ENCODE measurements around the gene PI4KA.
"Not testable (repeated sequence)": the region's sequence is repeated elsewhere in the genome, so short reads cannot be mapped to it uniquely, and the experiment has no call there.

The PI4KA gene

GRCh38 chr22:20779818-20780158, 78.8 kb downstream of the PI4KA start:
- in situ Hi-C loops (cut with MboI; ENCODE audit: low sequenced_read_pairs), result no loop called here

GRCh38 chr22:20779014-20779817, 79.4 kb downstream of the PI4KA start:
- in situ Hi-C loops (cut with MboI; ENCODE audit: low sequenced_read_pairs), result no loop called here

DNA sequence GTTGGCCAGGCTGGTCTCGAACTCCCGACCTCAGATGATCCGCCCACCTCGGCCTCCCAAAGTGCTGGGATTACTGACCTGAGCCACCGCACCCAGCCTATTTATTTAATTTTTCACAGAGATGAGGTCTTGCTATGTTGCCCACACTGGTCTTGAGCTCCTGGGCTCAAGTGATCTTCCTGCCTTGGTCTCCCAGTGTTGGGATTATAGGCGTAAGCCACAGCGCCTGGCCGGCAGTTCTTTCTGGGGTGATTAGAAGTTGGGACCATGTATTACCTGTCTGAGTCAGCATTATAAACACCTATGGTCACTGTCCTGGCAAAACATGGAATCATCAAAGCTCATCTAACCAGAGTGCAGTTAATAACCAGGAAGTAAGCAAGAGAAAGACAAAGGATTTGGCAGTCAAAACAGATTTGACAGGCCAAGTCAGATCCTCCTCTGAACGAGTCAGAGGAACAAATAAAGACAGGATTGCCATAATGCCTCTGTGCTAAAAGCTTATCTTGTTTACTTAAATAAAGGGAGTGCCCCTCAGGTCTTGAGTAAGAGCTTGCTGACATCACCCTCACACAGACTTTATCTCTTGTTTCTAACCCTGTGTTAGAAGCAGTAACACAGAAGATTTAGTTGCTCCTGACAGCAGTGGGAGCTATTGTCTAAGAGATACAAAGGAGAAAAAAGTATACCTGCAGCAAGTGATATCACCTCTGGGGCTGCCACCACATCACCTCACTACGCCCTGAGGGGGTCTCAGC, 81.0 kb downstream of the PI4KA start:
- in situ Hi-C loops (cut with MboI; ENCODE audit: low sequenced_read_pairs), result no loop called here

GRCh38 chr22:20776624-20777405, 81.8 kb downstream of the PI4KA start:
- in situ Hi-C loops (cut with MboI; ENCODE audit: low sequenced_read_pairs), result no loop called here

DNA sequence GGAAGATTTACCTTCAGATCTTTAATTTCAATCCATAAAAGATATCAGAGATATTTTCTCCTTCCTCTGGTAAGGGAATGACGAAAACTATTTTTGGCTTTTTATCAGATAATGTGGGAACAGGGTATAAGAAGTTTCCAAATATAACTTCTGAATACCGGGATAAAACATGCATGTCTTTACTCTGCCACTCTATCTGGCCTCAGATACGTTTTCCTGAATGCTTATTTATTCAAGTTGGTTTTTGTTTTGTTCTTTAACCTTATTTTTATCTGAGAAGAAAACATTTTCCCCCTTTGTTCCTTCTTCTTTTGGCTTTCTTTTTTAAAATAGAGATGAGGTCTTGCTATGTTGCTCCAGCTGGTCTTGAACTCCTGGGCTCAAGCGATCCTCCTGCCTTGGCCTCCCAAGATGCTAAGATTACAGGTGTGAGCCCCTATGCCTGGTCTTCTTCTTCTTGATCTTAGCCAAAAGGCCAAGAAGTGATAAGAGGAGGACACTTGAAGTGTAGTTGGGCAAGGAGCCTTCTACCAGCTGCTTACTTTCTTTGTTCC, 83.2 kb downstream of the PI4KA start:
- in situ Hi-C loops (cut with MboI; ENCODE audit: low sequenced_read_pairs), result no loop called here

DNA sequence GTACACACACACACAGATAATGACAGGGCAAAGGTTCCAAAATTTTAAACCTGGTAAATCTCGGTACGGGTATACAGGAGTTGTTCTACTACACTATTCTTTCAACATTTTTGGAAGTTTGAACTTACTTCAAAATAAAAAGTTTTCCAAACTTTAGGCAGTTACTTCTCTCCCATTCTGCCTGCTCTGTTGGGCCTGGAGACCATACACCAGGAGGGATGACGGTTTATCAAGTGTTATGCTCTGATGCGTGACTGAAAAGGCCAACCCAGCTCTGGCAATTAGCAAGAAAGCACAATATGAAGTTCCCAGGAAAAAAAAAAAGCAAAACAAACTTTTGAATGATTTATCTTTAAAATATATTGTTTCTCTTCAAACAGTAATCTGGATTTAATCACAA, 83.7 kb downstream of the PI4KA start:
- in situ Hi-C loops (cut with MboI; ENCODE audit: low sequenced_read_pairs), result no loop called here

DNA sequence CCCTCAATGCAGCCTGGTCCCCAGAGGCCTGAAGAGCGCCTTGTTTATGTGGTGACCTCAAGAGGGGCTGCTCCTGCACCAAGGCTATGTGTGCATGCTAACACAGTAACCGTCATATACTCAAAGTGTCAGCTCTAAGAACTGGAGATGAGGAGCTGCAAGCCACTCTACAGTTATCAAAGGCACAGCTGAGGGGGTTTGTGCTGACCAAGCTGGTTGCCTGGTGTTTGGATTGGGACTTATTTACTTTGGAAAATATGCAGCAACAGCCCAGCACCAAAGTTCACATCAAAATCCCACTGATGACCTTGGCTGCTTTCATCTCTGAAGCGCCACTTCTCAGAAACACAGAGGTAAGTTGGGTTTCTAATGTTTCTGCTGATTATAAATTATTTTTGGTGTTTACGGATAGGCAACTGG, 84.8 kb downstream of the PI4KA start, which contains the start of gene SERPIND1:
Gene SERPIND1, plus strand, starts transcription at position 321 of the 420 bp plus-strand sequence. CDS start 5,200 bp downstream, outside the sequence.
- in situ Hi-C loops (cut with MboI; ENCODE audit: low sequenced_read_pairs), result no loop called here

GRCh38 chr22:20771918-20772625, 86.5 kb downstream of the PI4KA start:
- in situ Hi-C loops (cut with MboI; ENCODE audit: low sequenced_read_pairs), result no loop called here

GRCh38 chr22:20769496-20769826, 89.2 kb downstream of the PI4KA start:
- in situ Hi-C loops (cut with MboI; ENCODE audit: low sequenced_read_pairs), result not testable (repeated sequence)

DNA sequence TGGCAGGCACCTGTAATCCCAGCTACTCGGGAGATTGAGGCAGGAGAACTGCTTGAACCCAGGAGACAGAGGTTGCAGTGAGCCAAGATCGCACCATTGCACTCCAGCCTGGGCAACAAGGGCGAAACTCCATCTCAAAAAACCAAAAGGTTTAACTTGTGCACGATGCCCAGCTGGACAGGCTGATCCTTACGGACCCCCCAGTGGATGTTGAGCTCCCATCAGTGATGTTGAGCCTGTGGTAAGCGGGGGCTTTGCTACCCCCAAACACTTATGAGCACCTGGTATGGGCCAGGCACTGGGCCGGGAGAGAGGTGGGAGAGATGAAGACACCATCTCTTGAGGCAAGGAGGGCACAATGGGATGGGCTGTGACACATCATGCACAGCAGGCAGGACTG, 92.1 kb downstream of the PI4KA start:
- in situ Hi-C loops (cut with MboI; ENCODE audit: low sequenced_read_pairs), result no loop called here

- in situ Hi-C loops (cut with MboI; ENCODE audit: low sequenced_read_pairs), result no loop called here
Measured at GRCh38 chr22:20765938-20766337, 92.7 kb downstream of the PI4KA start.

GRCh38 chr22:20764729-20765128, 93.9 kb downstream of the PI4KA start:
- in situ Hi-C loops (cut with MboI; ENCODE audit: low sequenced_read_pairs), result no loop called here

- in situ Hi-C loops (cut with MboI; ENCODE audit: low sequenced_read_pairs), result no loop called here
Measured at GRCh38 chr22:20764471-20764720, 94.2 kb downstream of the PI4KA start.

DNA sequence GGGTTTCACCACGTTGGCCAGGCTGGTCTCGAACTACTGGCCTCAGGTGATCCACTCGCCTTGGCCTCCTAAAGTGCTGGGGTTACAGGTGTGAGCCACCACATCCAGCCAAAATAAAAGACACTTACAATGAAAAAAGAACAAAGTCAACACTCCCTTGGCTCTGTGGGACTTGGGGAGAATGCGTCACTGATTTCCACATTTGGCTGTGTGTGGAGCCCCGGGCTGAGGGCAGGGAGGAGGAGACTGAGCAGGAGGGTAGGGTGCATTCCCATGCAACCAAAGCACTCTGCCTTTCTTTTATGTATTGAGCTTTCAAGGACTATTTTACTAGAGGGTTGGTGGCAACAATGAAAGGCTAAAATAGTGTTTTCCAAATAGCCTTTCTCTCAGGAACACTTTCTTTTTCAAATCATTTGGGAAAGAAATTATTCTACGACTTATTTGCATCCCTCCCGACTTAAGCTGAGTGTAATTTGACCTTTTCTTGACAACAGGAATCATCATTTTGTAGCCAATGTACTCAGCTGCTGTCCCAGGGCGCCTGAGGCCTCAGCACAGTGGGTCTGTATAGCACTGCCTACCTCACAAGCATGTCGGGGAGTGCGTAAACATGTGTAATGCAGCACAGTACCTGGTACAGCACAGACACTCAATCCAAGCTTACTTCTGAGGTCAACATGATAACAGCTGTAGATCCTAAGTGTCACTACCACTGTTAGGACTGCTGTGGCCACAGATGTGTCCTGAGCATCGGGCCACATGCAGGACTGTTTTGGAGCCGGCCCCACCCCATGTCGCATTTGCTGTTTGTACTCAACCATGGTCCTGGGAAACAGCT, 94.8 kb downstream of the PI4KA start:
- in situ Hi-C loops (cut with MboI; ENCODE audit: low sequenced_read_pairs), result no loop called here

- in situ Hi-C loops (cut with MboI; ENCODE audit: low sequenced_read_pairs), result no loop called here
Measured at GRCh38 chr22:20762233-20762796, 96.3 kb downstream of the PI4KA start.

GRCh38 chr22:20761536-20761935, 97.1 kb downstream of the PI4KA start:
- in situ Hi-C loops (cut with MboI; ENCODE audit: low sequenced_read_pairs), result no loop called here

DNA sequence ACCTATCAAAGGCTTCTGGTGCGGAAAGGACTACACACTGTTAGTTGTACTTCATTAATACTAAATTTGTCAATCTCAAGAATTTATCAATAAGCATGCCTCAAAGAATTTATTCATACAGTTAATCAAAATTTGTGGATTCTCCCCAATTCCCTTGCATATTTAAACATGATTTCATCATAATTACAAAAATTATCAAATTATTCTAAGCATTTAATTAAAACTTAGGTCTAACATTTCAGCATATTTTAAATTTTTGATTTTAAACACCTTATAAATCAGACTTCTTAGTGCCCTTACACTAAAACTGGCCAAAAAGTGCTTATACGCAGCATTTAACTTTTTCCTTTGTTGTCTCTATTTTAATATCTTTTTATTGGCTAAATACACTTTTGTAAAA, 98.5 kb downstream of the PI4KA start:
- in situ Hi-C loops (cut with MboI; ENCODE audit: low sequenced_read_pairs), result no loop called here

- in situ Hi-C loops (cut with MboI; ENCODE audit: low sequenced_read_pairs), result no loop called here
Measured at GRCh38 chr22:20758688-20759087, 99.9 kb downstream of the PI4KA start.

DNA sequence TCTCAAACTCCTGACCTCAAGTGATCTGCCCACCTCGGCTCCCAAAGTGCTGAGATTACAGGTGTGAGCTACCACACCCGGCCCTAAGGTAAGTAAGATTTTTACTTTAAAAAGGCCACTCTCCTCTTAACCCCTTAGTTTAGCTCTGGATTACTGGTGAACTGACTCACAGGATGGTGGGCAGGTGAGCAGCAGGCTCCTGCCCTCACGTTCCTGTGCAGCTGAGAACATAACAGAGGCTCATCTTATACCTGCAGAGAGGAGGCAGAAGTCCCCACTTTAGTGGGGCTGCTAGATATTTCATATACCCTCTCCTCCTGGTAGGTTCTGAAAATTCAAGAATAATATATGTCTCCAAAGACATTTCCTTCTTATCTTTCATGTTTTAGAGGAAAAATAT, 101.8 kb downstream of the PI4KA start:
- in situ Hi-C loops (cut with MboI; ENCODE audit: low sequenced_read_pairs), result no loop called here

DNA sequence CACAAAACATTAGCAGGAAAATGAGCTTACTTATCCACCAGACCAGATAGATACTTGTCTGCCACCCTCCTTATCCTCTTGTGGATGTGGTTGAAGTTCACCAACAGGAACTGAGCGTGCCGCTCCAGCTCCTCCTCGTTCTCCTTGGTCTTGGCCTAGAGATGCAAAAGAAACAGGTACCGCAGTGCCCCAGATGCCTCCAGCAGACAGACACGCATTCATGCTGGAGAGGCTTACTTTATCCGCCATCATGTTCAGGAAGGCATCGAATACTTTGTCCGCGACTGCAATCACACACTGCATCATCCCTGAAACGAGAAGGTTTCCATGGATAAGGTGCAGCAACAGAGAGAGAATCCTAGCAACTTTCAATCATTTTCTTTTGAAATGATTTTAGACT, 105.7 kb downstream of the PI4KA start:
- in situ Hi-C loops (cut with MboI; ENCODE audit: low sequenced_read_pairs), result no loop called here

Data from HL-60/S4 treated with retinoic acid at 250 ng/mL for 4 days and 3 days (cell line).